Fibroblast of pulmonary artery (primary cell): ENCODE data around the gene GALNT17.

Experiments used
- DNase-seq: peaks from one replicate; pipeline ENCODE4 v3.0.0-alpha.2; 2010; ENCODE audit warnings: low read depth
- H3K4me3 ChIP-seq: replicated peaks from 2 replicates; pipeline ENCODE4 v1.5.1; 2011; ENCODE audit warnings: low read depth, mild to moderate bottlenecking, control low read depth, low read length, moderate library complexity
- CTCF ChIP-seq: IDR thresholded peaks from 2 replicates; pipeline ENCODE4 v1.5.1; 2011; ENCODE audit warnings: mild to moderate bottlenecking, control low read depth, low read length, inconsistent platforms; ENCODE audit errors: missing control alignments

GALNT17 gene

GRCh38 chr7:71155236-71155635 lies 23.3 kb downstream of the GALNT17 start:
- DNase-seq: no peak
- no peak for TF ChIP-seq CTCF
- no peak overlapping the region for H3K4me3 ChIP-seq

- no peak for TF ChIP-seq CTCF
- no peak for DNase-seq
- H3K4me3 ChIP-seq: no peak overlapping the region
These were observed 25.8 kb downstream of the GALNT17 start for GRCh38 chr7:71157757-71158156.

GRCh38 chr7:71165708-71166107 lies 33.8 kb downstream of the GALNT17 start:
- H3K4me3 ChIP-seq: no peak overlapping the region
- no peak for DNase-seq
- no peak for TF ChIP-seq CTCF

- no peak for DNase-seq
- no peak for TF ChIP-seq CTCF
These were observed 39.5 kb downstream of the GALNT17 start for GRCh38 chr7:71171476-71171875.

GRCh38 chr7:71173955-71174354 lies 42.0 kb downstream of the GALNT17 start:
- H3K4me3 ChIP-seq: no peak overlapping the region
- DNase-seq: no peak
- no peak for TF ChIP-seq CTCF

More at GRCh38 chr7:71171476-71171875, 39.5 kb downstream of the GALNT17 start:
- no peak overlapping the region for H3K4me3 ChIP-seq

GRCh38 chr7:71182438-71182935 lies 50.5 kb downstream of the GALNT17 start:
- DNase-seq: no peak
- TF ChIP-seq CTCF: no peak
- H3K4me3 ChIP-seq: no peak overlapping the region

- no peak for DNase-seq
- TF ChIP-seq CTCF: no peak
- H3K4me3 ChIP-seq: no peak overlapping the region
These were observed 52.2 kb downstream of the GALNT17 start for GRCh38 chr7:71184136-71184535.
